Activated T-helper 2 cell treated with anti-CD3 and anti-CD28 coated beads, Interferon-gamma antibody, Interleukin-2, Interleukin-4, amounts not matched to agents 10 μg/mL and 5 μg/mL and 100 μg/mL, durations not matched to agents 14 hours and 24 hours and 36 hours (primary cell): ENCODE measurements around the gene ZRANB2. TPM values are rescaled to one million over a fixed set of nuclear protein-coding genes. Genes with fewer than 3 reads are reported as not detected.

Experiments used
- DNase-seq: peaks from one replicate; pipeline ENCODE4 v3.0.0; 2021; ENCODE audit warnings: low spot score
- H3K27ac Mint-ChIP-seq: one replicate; pipeline ENCODE4 v1.8.0; 2021; ENCODE audit warnings: mixed read lengths
- H3K27me3 Mint-ChIP-seq: one replicate; pipeline ENCODE4 v1.8.0; 2021; ENCODE audit warnings: low read depth, mixed read lengths
- H3K36me3 Mint-ChIP-seq: one replicate; pipeline ENCODE4 v1.8.0; 2021; ENCODE audit warnings: low read depth, mixed read lengths
- H3K4me1 Mint-ChIP-seq: one replicate; pipeline ENCODE4 v1.8.0; 2021; ENCODE audit warnings: low read depth, mixed read lengths
- H3K4me3 Mint-ChIP-seq: one replicate; pipeline ENCODE4 v1.8.0; 2021; ENCODE audit warnings: low read depth, mild to moderate bottlenecking, moderate library complexity, mixed read lengths
- H3K9me3 Mint-ChIP-seq: one replicate; pipeline ENCODE4 v1.8.0; 2021; ENCODE audit warnings: mixed read lengths
- intact Hi-C: fragments of 100-400 bp; cut with micrococcal nuclease; formaldehyde crosslinking; loops from one replicate; pipeline ENCODE4 v1.15.1; 2023
- total RNA-seq: library from RNA; stranded (reverse); gene quantifications from 2 replicates; pipeline ENCODE4 v1.2.3, GENCODE V29; 2022

ZRANB2 gene
- total RNA-seq, 1 donor from 2014 or later = 135 TPM

- intact Hi-C loops = no loop called here
- Mint-ChIP-seq H3K9me3 (no peaks in the 10 kb centered on the region), H3K36me3 (peaks cover 18% of the 10 kb centered on the region), H3K27ac (no peak overlapping the region), H3K4me3 (no peak overlapping the region), H3K4me1 (peaks cover 3% of the 10 kb centered on the region), H3K27me3 (peaks cover 12% of the 10 kb centered on the region)
- no peak for DNase-seq
These were observed 26.5 kb downstream of the ZRANB2 start for GRCh38 chr1:71054281-71054731.

DNA sequence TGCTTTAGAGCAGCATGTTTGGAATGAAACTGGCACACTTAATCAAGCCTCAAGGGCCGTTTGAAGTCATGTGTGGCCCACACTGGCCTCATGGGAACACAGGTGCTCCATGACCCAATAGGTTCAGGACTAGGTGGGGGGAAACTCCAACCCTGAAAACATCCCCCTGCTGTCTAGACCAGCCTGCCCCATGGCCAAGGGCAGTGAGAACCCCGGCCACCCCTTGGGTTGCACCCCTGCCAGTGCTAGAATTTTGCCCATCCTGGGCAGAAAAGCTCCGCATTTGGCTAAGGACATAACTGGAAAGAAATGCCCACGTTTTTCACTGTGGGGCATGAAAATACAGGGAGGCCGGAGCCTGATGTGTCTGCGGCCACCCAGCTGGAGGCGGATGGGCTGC lies 27.1 kb downstream of the ZRANB2 start:
- Mint-ChIP-seq H3K9me3 (no peaks in the 10 kb centered on the region), H3K27me3 (peaks cover 14% of the 10 kb centered on the region), H3K4me1 (peaks cover 4% of the 10 kb centered on the region), H3K36me3 (peaks cover 12% of the 10 kb centered on the region), H3K4me3 (no peak overlapping the region), H3K27ac (no peak overlapping the region)
- intact Hi-C loops = no loop called here
- no peak for DNase-seq

DNA sequence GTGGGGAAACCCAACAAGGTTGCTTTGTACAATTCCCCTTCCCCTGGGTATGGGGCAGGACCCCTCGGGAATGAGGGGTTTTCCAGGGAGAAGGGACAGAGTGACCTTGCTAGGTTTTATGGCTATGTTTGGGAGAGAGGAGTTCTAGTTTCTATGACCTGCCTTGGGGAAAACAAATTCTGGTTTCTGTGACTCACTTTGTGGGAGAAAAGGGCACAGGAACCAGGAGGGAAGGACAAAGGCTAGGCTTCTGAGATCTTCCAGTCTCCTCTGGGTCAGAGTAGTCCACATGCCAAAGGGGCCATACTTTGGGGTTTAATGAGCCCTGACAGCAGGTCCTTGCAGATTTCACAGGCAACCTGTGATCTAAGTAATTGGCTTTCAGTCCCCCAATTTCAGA lies 27.7 kb downstream of the ZRANB2 start:
- Mint-ChIP-seq H3K4me1 (peaks cover 7% of the 10 kb centered on the region), H3K4me3 (no peak overlapping the region), H3K36me3 (peaks cover 7% of the 10 kb centered on the region), H3K27ac (no peak overlapping the region), H3K9me3 (no peaks in the 10 kb centered on the region), H3K27me3 (peaks cover 21% of the 10 kb centered on the region)
- intact Hi-C loops = no loop called here
- no peak for DNase-seq

DNA sequence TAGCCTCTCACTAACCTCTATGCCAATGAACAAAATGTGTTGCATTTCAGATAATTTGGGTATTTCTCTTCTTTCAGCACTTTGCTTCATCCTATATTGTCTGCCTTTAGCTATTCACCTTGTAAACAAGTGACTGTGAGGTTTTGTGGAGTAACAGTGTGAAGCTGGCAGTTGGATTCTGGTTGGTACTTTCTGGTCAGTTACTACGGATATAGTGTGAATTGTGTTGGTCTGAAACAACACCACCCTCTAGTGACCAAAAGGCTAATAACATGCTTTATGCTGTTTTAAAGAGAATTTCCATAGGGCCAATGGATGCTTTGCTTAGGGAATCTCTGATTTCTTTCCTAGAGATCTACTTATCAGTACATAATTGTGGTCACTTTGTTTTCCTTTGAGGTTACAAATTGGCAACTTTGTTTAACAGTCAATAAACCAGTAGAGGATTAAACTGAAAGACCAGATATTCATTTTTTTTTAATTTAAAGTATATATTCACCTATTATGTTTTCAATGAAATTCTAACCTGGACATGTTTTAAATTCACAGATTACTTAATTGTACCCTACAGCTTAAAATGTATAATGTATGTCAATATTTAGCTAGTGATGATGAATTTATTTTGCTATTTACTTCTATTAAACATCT lies 30.8 kb downstream of the ZRANB2 start:
- H3K4me1 Mint-ChIP-seq = peaks cover 18% of the 10 kb centered on the region
- no peak overlapping the region for H3K27ac Mint-ChIP-seq
- H3K27me3 Mint-ChIP-seq = peaks cover 44% of the 10 kb centered on the region
- no peak for DNase-seq
- intact Hi-C loops = loop anchor here (1.0 to 10.0 kb wide), 4 partner anchors 135 to 522 kb away; no protein-coding TSS in a partner anchor
- H3K9me3 Mint-ChIP-seq = no peaks in the 10 kb centered on the region
- no peaks in the 10 kb centered on the region for H3K36me3 Mint-ChIP-seq
- no peak overlapping the region for H3K4me3 Mint-ChIP-seq

GRCh38 chr1:71047635-71048607 lies 32.9 kb downstream of the ZRANB2 start, which contains the start of gene PTGER3:
Gene PTGER3, minus strand, starts transcription at chr1:71047816. Its CDS starts 239 bp downstream, at chr1:71047577.
- H3K36me3 Mint-ChIP-seq = no peaks in the 10 kb centered on the region
- peaks cover 52% of the 10 kb centered on the region for H3K27me3 Mint-ChIP-seq
- peak within 1 kb of the TSS; percentile 78 for H3K4me3 Mint-ChIP-seq
- DNase-seq = peak; percentile 43
- peaks cover 18% of the 10 kb centered on the region for H3K4me1 Mint-ChIP-seq
- H3K27ac Mint-ChIP-seq = no peak within 1 kb of the TSS
- H3K9me3 Mint-ChIP-seq = no peaks in the 10 kb centered on the region
- intact Hi-C loops = loop anchor here (5.0 to 10.0 kb wide), 2 partner anchors 133 to 281 kb away; no protein-coding TSS in a partner anchor

DNA sequence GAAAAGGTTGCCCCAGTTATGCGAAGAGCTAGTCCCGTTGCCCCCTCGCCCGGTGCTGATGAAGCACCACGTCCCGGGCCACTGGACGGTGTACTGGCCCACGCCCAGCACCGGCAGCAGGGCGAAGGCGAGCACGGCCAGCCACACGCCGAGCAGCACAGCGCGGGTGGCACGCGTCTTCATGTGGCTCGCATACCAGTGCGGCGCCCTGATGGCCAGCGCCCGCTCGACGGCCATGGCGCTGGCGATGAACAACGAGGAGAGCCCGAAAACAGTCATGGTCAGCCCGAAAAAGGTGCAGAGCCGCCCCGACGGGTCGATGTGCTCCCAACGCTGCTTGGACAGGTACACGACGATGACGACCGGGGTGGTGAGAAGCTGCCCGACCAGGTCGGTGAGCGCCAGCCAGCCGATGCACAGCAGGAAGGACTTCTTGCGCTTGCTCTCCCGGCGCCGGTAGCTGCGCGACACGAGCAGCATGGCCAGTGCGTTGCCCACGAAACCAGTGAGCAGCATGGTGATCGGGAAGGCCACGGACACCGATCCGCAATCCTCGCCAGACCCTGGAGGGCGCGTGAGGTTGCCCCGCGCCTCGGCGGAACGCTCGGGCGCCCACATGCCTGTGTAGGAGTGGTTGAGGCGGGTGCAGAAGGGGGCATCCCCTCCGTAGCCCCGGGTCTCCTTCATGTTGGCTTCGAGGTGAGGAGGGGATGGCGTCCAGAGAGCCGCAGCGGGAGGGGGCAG lies 33.8 kb downstream of the ZRANB2 start:
- H3K27ac Mint-ChIP-seq = no peak overlapping the region

DNA sequence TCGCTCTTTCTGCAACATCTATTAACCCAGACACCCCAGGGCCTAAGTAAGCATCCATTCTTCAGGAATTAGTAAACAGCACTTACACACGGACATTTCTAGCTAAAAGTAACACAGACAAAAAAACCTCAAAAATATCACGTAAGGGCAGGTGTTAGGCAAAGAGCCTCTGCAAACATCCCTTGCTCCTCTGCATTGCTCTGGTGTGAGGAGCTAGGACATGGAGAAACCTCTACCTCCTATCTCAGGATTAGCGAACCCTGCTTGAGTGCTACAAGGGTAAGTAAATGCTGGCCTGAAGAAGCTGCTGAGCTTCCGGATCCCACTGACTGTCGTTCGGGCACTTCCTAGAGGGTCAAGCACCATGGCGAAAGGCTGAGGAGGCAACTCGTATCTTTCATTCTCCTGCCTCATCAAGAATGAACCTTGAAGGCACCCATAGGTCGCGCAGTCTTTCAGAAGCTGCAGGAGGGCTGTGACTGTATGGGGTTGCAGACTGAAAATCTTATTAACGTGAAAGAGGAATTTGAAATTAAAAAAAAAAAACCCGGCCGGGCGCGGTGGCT lies 35.3 kb downstream of the ZRANB2 start:
- no peaks in the 10 kb centered on the region for H3K36me3 Mint-ChIP-seq
- intact Hi-C loops = loop anchor here (5.0 to 10.0 kb wide), 2 partner anchors 131 to 278 kb away; no protein-coding TSS in a partner anchor
- H3K9me3 Mint-ChIP-seq = no peaks in the 10 kb centered on the region
- H3K4me1 Mint-ChIP-seq = peaks cover 23% of the 10 kb centered on the region
- no peak overlapping the region for H3K27ac Mint-ChIP-seq
- H3K4me3 Mint-ChIP-seq = peak overlapping the region; percentile 28
- peaks cover 49% of the 10 kb centered on the region for H3K27me3 Mint-ChIP-seq
- no peak for DNase-seq

More for the DNA sequence above, 33.8 kb downstream of the ZRANB2 start:
- Mint-ChIP-seq H3K27me3 (peaks cover 54% of the 10 kb centered on the region), H3K4me3 (peak overlapping the region; percentile 78), H3K9me3 (no peaks in the 10 kb centered on the region), H3K4me1 (peaks cover 18% of the 10 kb centered on the region), H3K36me3 (no peaks in the 10 kb centered on the region)
- DNase-seq = no peak
- intact Hi-C loops = loop anchor here (5.0 to 10.0 kb wide), 2 partner anchors 132 to 280 kb away; no protein-coding TSS in a partner anchor

- H3K27me3 Mint-ChIP-seq = peaks cover 49% of the 10 kb centered on the region
- no peak overlapping the region for H3K4me3 Mint-ChIP-seq
- no peak overlapping the region for H3K27ac Mint-ChIP-seq
- no peaks in the 10 kb centered on the region for H3K36me3 Mint-ChIP-seq
- peaks cover 23% of the 10 kb centered on the region for H3K4me1 Mint-ChIP-seq
- DNase-seq = no peak
- no peaks in the 10 kb centered on the region for H3K9me3 Mint-ChIP-seq
- intact Hi-C loops = loop anchor here (5.0 to 10.0 kb wide), 2 partner anchors 130 to 278 kb away; no protein-coding TSS in a partner anchor
These were observed 36.0 kb downstream of the ZRANB2 start for GRCh38 chr1:71044833-71045232.

- H3K36me3 Mint-ChIP-seq = no peaks in the 10 kb centered on the region
- no peaks in the 10 kb centered on the region for H3K9me3 Mint-ChIP-seq
- H3K27ac Mint-ChIP-seq = no peak overlapping the region
- peaks cover 25% of the 10 kb centered on the region for H3K4me1 Mint-ChIP-seq
- peaks cover 45% of the 10 kb centered on the region for H3K27me3 Mint-ChIP-seq
- intact Hi-C loops = loop anchor here (10.0 kb wide), 1 partner anchor 128 kb away; no protein-coding TSS in a partner anchor
- no peak overlapping the region for H3K4me3 Mint-ChIP-seq
- no peak for DNase-seq
These were observed 37.8 kb downstream of the ZRANB2 start for GRCh38 chr1:71043065-71043464.

- intact Hi-C loops = loop anchor here (10.0 kb wide), 1 partner anchor 127 kb away; no protein-coding TSS in a partner anchor
- DNase-seq = no peak
- peaks cover 31% of the 10 kb centered on the region for H3K4me1 Mint-ChIP-seq
These were observed 39.0 kb downstream of the ZRANB2 start for GRCh38 chr1:71041806-71042205.

DNA sequence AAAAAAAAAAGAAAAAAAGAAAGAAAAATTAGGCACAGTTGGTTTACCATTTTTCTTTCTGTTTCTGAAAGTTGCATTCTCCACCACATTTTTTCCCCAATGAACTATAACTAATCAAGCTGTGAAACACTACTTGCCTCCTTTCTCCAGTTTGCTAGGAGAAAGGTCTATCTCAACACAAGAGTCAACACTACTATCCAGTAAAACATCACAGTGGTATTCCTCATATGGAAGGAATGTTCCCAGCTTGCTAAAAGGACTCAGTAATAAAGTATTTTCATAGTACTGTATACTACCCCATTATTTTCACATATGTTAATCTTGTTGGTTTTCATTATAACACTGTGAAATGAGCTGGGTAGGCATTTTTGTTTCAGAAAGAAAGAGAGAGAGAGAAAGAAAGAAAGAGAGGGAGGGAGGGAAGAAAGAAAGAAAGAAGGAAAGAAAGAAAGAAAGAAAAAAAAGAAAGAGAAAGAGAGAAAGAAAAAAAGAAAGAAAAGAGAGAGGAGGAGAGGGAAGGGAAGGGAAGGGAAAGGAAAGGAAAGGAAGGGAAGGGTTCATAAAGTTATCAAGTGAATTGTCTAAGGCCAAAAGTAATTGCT lies 41.1 kb downstream of the ZRANB2 start:
- no peaks in the 10 kb centered on the region for H3K9me3 Mint-ChIP-seq
- no peaks in the 10 kb centered on the region for H3K36me3 Mint-ChIP-seq
- peaks cover 27% of the 10 kb centered on the region for H3K27me3 Mint-ChIP-seq
- H3K27ac Mint-ChIP-seq = no peak overlapping the region
- no peak for DNase-seq
- no peak overlapping the region for H3K4me3 Mint-ChIP-seq
- H3K4me1 Mint-ChIP-seq = peaks cover 27% of the 10 kb centered on the region
- intact Hi-C loops = loop anchor here (10.0 kb wide), 1 partner anchor 125 kb away; no protein-coding TSS in a partner anchor

More at GRCh38 chr1:71041806-71042205, 39.0 kb downstream of the ZRANB2 start:
- Mint-ChIP-seq H3K36me3 (no peaks in the 10 kb centered on the region), H3K27me3 (peaks cover 36% of the 10 kb centered on the region), H3K4me3 (no peak overlapping the region), H3K27ac (no peak overlapping the region), H3K9me3 (no peaks in the 10 kb centered on the region)
